ENCODE results near the gene CANT1. TPM values are rescaled to one million over a fixed set of nuclear protein-coding genes. Genes with fewer than 3 reads are reported as not detected.
A peak's percentile ranks its signal among the peaks of the same experiment; 100 is the strongest.
"Not testable (repeated sequence)": the region's sequence is repeated elsewhere in the genome, so short reads cannot be mapped to it uniquely, and the experiment has no call there.

CANT1 gene
- total RNA-seq, 2 donors from 2014 or later = 247 to 390 TPM

DNA sequence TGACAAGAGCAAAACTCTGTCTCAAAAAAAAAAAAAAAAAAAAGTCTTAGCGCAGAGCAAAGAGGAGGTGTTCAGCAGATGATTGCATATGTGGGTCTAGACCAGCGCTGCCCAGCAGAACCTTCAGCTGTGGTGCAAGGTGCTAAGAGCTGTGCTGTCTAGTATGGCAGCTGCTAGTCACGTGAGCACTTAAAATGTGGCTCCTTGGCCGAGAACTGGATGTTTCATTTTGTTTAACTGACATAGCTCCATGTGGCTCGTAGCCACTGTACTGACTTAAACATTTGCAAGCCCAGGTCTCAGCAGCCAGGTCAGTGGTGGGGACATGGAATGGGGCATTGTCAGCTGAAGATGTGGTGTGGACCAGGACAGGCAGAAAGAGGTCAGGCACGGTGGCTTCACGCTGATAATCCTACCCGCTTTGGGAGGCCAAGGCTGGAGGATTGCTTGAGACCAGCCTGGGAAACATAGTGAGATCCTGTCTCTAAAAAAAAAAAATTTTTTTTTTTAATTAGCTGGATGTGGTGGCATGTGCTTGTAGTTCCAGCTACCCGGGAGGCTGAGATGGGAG, 23.6 kb upstream of the CANT1 start:
- Histone ChIP-seq H3K27ac (no peak overlapping the region), H3K9ac (ENCODE audit: low read depth in 2 of 2, low read length in 2 of 2) (no peak overlapping the region), H3K4me3 (no peak overlapping the region), H3K4me1 (no peaks in the 10 kb centered on the region), H3K27me3 (no peaks in the 10 kb centered on the region), H3K9me3 (no peaks in the 10 kb centered on the region), H3K36me3 (no peaks in the 10 kb centered on the region)
- TF ChIP-seq, protein P1, sequence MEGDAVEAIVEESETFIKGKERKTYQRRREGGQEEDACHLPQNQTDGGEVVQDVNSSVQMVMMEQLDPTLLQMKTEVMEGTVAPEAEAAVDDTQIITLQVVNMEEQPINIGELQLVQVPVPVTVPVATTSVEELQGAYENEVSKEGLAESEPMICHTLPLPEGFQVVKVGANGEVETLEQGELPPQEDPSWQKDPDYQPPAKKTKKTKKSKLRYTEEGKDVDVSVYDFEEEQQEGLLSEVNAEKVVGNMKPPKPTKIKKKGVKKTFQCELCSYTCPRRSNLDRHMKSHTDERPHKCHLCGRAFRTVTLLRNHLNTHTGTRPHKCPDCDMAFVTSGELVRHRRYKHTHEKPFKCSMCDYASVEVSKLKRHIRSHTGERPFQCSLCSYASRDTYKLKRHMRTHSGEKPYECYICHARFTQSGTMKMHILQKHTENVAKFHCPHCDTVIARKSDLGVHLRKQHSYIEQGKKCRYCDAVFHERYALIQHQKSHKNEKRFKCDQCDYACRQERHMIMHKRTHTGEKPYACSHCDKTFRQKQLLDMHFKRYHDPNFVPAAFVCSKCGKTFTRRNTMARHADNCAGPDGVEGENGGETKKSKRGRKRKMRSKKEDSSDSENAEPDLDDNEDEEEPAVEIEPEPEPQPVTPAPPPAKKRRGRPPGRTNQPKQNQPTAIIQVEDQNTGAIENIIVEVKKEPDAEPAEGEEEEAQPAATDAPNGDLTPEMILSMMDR (IDR thresholded peaks at IDR 0.05) = no peak
- DNase-seq = no peak
- intact Hi-C loops (cut with DNase I) = no loop called here

- Histone ChIP-seq H3K27me3 (no peaks in the 10 kb centered on the region), H3K9ac (ENCODE audit: low read depth in 2 of 2, low read length in 2 of 2) (no peak overlapping the region), H3K27ac (no peak overlapping the region), H3K4me1 (peaks cover 7% of the 10 kb centered on the region), H3K9me3 (no peaks in the 10 kb centered on the region), H3K36me3 (no peaks in the 10 kb centered on the region), H3K4me3 (no peak overlapping the region)
- no peak for DNase-seq
- TF ChIP-seq, protein P1 (IDR thresholded peaks at IDR 0.05) = no peak
- intact Hi-C loops (cut with DNase I) = no loop called here
These were observed 22.7 kb upstream of the CANT1 start for GRCh38 chr17:79031996-79032875.

GRCh38 chr17:79030636-79031035, 21.1 kb upstream of the CANT1 start:
- H3K9ac ChIP-seq (ENCODE audit: low read depth in 2 of 2, low read length in 2 of 2); H3K36me3 ChIP-seq; DNase-seq; intact Hi-C loops (cut with DNase I); H3K27ac ChIP-seq; H3K4me3 ChIP-seq; H3K9me3 ChIP-seq; H3K27me3 ChIP-seq: not testable (repeated sequence)
- H3K4me1 ChIP-seq = peaks cover 14% of the 10 kb centered on the region

GRCh38 chr17:79029327-79030009, 19.9 kb upstream of the CANT1 start:
- Histone ChIP-seq H3K9ac (ENCODE audit: low read depth in 2 of 2, low read length in 2 of 2) (no peak overlapping the region), H3K27me3 (no peaks in the 10 kb centered on the region), H3K9me3 (no peaks in the 10 kb centered on the region), H3K4me3 (no peak overlapping the region), H3K27ac (no peak overlapping the region), H3K4me1 (peaks cover 26% of the 10 kb centered on the region), H3K36me3 (no peaks in the 10 kb centered on the region)
- TF ChIP-seq, protein P1 (IDR thresholded peaks at IDR 0.05) = no peak
- intact Hi-C loops (cut with DNase I) = no loop called here
- no peak for DNase-seq

DNA sequence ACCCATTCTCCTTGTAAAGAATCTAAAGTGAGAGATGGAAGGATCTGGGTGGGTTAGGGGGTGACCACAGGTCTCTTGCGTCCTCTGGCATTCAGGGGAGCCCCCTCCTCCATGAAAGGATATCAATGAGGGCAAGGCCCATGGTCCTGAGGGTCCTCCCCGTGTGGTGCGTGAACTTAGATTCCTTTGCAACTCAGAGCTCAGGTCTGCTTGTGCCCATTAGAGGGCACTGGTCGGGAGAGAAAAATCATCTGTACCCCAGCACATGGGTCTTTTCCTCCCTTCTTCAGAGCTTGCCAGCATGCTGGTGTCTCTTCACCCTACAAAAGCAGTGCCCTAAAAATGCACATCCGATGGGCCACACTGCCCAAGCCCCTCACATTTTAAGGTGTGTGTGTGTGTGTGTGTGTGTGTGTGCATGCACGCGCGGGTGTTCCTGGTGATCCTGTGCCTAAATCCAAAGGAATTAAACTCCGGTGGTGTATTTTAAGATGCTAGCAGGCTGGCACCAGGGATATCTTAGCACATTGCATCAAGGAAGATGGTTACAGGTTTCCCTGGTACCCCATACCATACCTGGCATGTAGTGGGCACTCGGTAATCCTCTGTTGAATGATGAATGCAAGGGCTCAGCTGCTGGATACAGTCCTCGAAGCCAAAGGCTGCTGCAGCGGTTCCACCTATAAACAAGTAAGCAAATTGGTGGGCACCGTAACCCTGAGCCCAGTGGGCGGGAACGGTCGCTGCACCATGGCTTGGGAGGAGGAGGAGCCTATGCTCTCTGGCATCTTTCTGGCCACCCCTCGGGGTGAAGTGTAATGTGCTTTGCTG, 19.1 kb upstream of the CANT1 start:
- intact Hi-C loops (cut with DNase I) = no loop called here
- H3K4me3 ChIP-seq = no peak overlapping the region
- H3K36me3 ChIP-seq = no peaks in the 10 kb centered on the region
- TF ChIP-seq, protein P1 (IDR thresholded peaks at IDR 0.05) = no peak
- H3K9ac ChIP-seq (ENCODE audit: low read depth in 2 of 2, low read length in 2 of 2) = peak overlapping the region; percentile 8 to 73
- no peak overlapping the region for H3K27ac ChIP-seq
- H3K4me1 ChIP-seq = peaks cover 27% of the 10 kb centered on the region
- no peaks in the 10 kb centered on the region for H3K9me3 ChIP-seq
- no peak for DNase-seq
- no peaks in the 10 kb centered on the region for H3K27me3 ChIP-seq
